Measurements from ENCODE around the gene ZFP42. TPM values are rescaled to one million over a fixed set of nuclear protein-coding genes. Genes with fewer than 3 reads are reported as not detected.
A peak's percentile ranks its signal among the peaks of the same experiment; 100 is the strongest.

ZFP42 gene
- total RNA-seq, 1 experiment from 2014 or later, result not detected

- POLR2A ChIA-PET (ENCODE audit: unreplicated experiment), result no interaction called here
- Histone ChIP-seq H3K27ac (peak overlapping the region; percentile 70), H2AFZ (no peak overlapping the region), H3K9me2 (ENCODE audit: insufficient read depth) (no peaks in the 10 kb centered on the region), H3F3A (ENCODE audit: insufficient read depth, low read depth) (no peaks in the 10 kb centered on the region; the same call in 1 of the 2 replicates), H4K20me1 (ENCODE audit: insufficient read depth) (no peaks in the 10 kb centered on the region), H3K4me3 (no peak overlapping the region), H3K36me3 (ENCODE audit: low read depth) (no peaks in the 10 kb centered on the region), H3K27me3 (ENCODE audit: insufficient read depth, low read depth) (no peaks in the 10 kb centered on the region), H3K9me3 (ENCODE audit: insufficient read depth, low read depth) (no peaks in the 10 kb centered on the region), H3K79me2 (ENCODE audit: low read depth) (no peaks in the 10 kb centered on the region), H3K4me1 (replicated peaks; ENCODE audit: insufficient read depth) (peaks cover 12% of the 10 kb centered on the region), H3K4me2 (peak overlapping the region; percentile 52)
- DNase-seq, result peak; percentile 77 to 79
- BruUV-seq (replicated peaks), result no TSS peak
- CTCF ChIA-PET, result no interaction called here
- TF ChIP-seq EZH2 (IDR thresholded peaks at IDR 0.05; ENCODE audit: low read depth) (no peak), CTCF (conservative IDR thresholded peaks at IDR 0.05) (no peak)
- intact Hi-C loops (cut with micrococcal nuclease; ENCODE audit: unreplicated experiment), result loop anchor here (10.0 kb wide), 1 partner anchor 433 kb away; no protein-coding TSS in a partner anchor
Measured at GRCh38 chr4:188021548-188022249, 26.1 kb downstream of the ZFP42 start.

GRCh38 chr4:188023682-188024081, 28.1 kb downstream of the ZFP42 start:
- ChIA-PET POLR2A (ENCODE audit: unreplicated experiment) (interaction anchor here (0.7 kb wide), 1 partner anchor 16 kb away, joined by 7 read pairs; no protein-coding TSS in a partner anchor), CTCF (interaction anchor here (0.6 to 0.7 kb wide), 3 partner anchors 9 to 104 kb away, joined by 3 to 6 read pairs (median 5); no protein-coding TSS in a partner anchor)
- Histone ChIP-seq H3K4me1 (replicated peaks; ENCODE audit: insufficient read depth) (peaks cover 12% of the 10 kb centered on the region), H3K4me2 (no peak overlapping the region), H2AFZ (no peak overlapping the region), H3K27ac (no peak overlapping the region), H4K20me1 (ENCODE audit: insufficient read depth) (no peaks in the 10 kb centered on the region), H3K79me2 (ENCODE audit: low read depth) (no peaks in the 10 kb centered on the region), H3K9me2 (ENCODE audit: insufficient read depth) (no peaks in the 10 kb centered on the region), H3K27me3 (ENCODE audit: insufficient read depth, low read depth) (no peaks in the 10 kb centered on the region), H3F3A (ENCODE audit: insufficient read depth, low read depth) (no peaks in the 10 kb centered on the region; the same call in 1 of the 2 replicates), H3K9me3 (ENCODE audit: insufficient read depth, low read depth) (no peaks in the 10 kb centered on the region), H3K36me3 (ENCODE audit: low read depth) (no peaks in the 10 kb centered on the region), H3K4me3 (no peak overlapping the region)
- BruUV-seq (replicated peaks), result no TSS peak
- TF ChIP-seq CTCF (conservative IDR thresholded peaks at IDR 0.05), result no peak
- no peak for TF ChIP-seq EZH2 (IDR thresholded peaks at IDR 0.05; ENCODE audit: low read depth)
- peak; percentile 39 to 48 for DNase-seq
- intact Hi-C loops (cut with micrococcal nuclease; ENCODE audit: unreplicated experiment), result loop anchor here (10.0 kb wide), 1 partner anchor 431 kb away; no protein-coding TSS in a partner anchor

GRCh38 chr4:188025476-188025875, 29.9 kb downstream of the ZFP42 start:
- Histone ChIP-seq H3F3A (ENCODE audit: insufficient read depth, low read depth) (no peaks in the 10 kb centered on the region; the same call in 1 of the 2 replicates), H3K9me3 (ENCODE audit: insufficient read depth, low read depth) (no peaks in the 10 kb centered on the region), H3K4me1 (replicated peaks; ENCODE audit: insufficient read depth) (peaks cover 12% of the 10 kb centered on the region), H3K9me2 (ENCODE audit: insufficient read depth) (no peaks in the 10 kb centered on the region), H4K20me1 (ENCODE audit: insufficient read depth) (no peaks in the 10 kb centered on the region), H3K4me3 (no peak overlapping the region), H3K27ac (no peak overlapping the region), H2AFZ (no peak overlapping the region), H3K4me2 (no peak overlapping the region), H3K27me3 (ENCODE audit: insufficient read depth, low read depth) (no peaks in the 10 kb centered on the region), H3K79me2 (ENCODE audit: low read depth) (no peaks in the 10 kb centered on the region), H3K36me3 (ENCODE audit: low read depth) (no peaks in the 10 kb centered on the region)
- BruUV-seq (replicated peaks), result no TSS peak
- DNase-seq, result no peak
- ChIA-PET POLR2A (ENCODE audit: unreplicated experiment) (no interaction called here), CTCF (interaction anchor here (0.6 kb wide), 1 partner anchor 105 kb away, joined by 4 read pairs; no protein-coding TSS in a partner anchor)
- intact Hi-C loops (cut with micrococcal nuclease; ENCODE audit: unreplicated experiment), result loop anchor here (10.0 kb wide), 1 partner anchor 429 kb away; no protein-coding TSS in a partner anchor
- TF ChIP-seq CTCF (conservative IDR thresholded peaks at IDR 0.05) (no peak), EZH2 (IDR thresholded peaks at IDR 0.05; ENCODE audit: low read depth) (no peak)

Measured in PC-9 (cell line).